Measurements from ENCODE around the gene CST5.

- TF ChIP-seq CTCF (conservative IDR thresholded peaks at IDR 0.05; ENCODE audit: low read depth in 2 of 2) (no peak), POLR2AphosphoS5 (IDR thresholded peaks at IDR 0.05; ENCODE audit: low read depth) (no peak), EZH2phosphoT487 (IDR thresholded peaks at IDR 0.05; ENCODE audit: unreplicated experiment) (no peak), EZH2 (IDR thresholded peaks at IDR 0.05; ENCODE audit: low read depth, unreplicated experiment) (no peak), NANOG (IDR thresholded peaks at IDR 0.05; ENCODE audit: borderline replicate concordance) (no peak), STAT1 (IDR thresholded peaks at IDR 0.05; ENCODE audit: unreplicated experiment) (no peak)
- TF ChIP-seq, protein P1, sequence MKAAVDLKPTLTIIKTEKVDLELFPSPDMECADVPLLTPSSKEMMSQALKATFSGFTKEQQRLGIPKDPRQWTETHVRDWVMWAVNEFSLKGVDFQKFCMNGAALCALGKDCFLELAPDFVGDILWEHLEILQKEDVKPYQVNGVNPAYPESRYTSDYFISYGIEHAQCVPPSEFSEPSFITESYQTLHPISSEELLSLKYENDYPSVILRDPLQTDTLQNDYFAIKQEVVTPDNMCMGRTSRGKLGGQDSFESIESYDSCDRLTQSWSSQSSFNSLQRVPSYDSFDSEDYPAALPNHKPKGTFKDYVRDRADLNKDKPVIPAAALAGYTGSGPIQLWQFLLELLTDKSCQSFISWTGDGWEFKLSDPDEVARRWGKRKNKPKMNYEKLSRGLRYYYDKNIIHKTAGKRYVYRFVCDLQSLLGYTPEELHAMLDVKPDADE (IDR thresholded peaks at IDR 0.05) = no peak
These were observed 4.7 kb upstream of the CST5 start for GRCh38 chr20:23884136-23884770.
